GM19372 (cell line): ENCODE results near the gene AMPD3.
"Not testable (repeated sequence)": the region's sequence is repeated elsewhere in the genome, so short reads cannot be mapped to it uniquely, and the experiment has no call there.

Experiments
- ATAC-seq: cut with Tn5 transposase; IDR thresholded peaks from one replicate; pipeline ENCODE4 v1.9.1; 2021; ENCODE audit warnings: mild to moderate bottlenecking, low read depth, moderate library complexity; ENCODE audit not compliant: unreplicated experiment

Gene AMPD3

GRCh38 chr11:10436683-10437082 lies 18.4 kb upstream of the AMPD3 start:
- not testable (repeated sequence) for ATAC-seq

GRCh38 chr11:10438458-10438857 lies 16.6 kb upstream of the AMPD3 start:
- ATAC-seq, result no peak

- no peak for ATAC-seq
Measured at GRCh38 chr11:10439351-10439750, 15.7 kb upstream of the AMPD3 start.

GRCh38 chr11:10439924-10440323 lies 15.1 kb upstream of the AMPD3 start:
- no peak for ATAC-seq

GRCh38 chr11:10440401-10440800 lies 14.7 kb upstream of the AMPD3 start:
- no peak for ATAC-seq

GRCh38 chr11:10441091-10441490 lies 14.0 kb upstream of the AMPD3 start:
- ATAC-seq, result no peak

GRCh38 chr11:10441652-10442503 lies 13.2 kb upstream of the AMPD3 start:
- ATAC-seq, result peak; percentile 97

- ATAC-seq, result no peak
Measured at GRCh38 chr11:10443152-10443551, 11.9 kb upstream of the AMPD3 start.

GRCh38 chr11:10443721-10444235 lies 11.3 kb upstream of the AMPD3 start:
- ATAC-seq, result no peak

- no peak for ATAC-seq
Measured at GRCh38 chr11:10444725-10445315, 10.2 kb upstream of the AMPD3 start.

GRCh38 chr11:10447445-10447844 lies 7.6 kb upstream of the AMPD3 start:
- ATAC-seq, result no peak

- ATAC-seq, result no peak
Measured at GRCh38 chr11:10450462-10451425, 4.3 kb upstream of the AMPD3 start.

GRCh38 chr11:10451426-10452116 lies 3.5 kb upstream of the AMPD3 start:
- ATAC-seq, result no peak

GRCh38 chr11:10452211-10452767 lies 2.8 kb upstream of the AMPD3 start:
- ATAC-seq, result no peak

GRCh38 chr11:10453261-10453660 lies 1.8 kb upstream of the AMPD3 start:
- no peak for ATAC-seq

GRCh38 chr11:10455637-10456487 lies 798 bp downstream of the AMPD3 start:
- ATAC-seq, result peak; percentile 69

- ATAC-seq, result no peak
Measured at GRCh38 chr11:10456519-10456918, 1.5 kb downstream of the AMPD3 start.

- no peak for ATAC-seq
Measured at GRCh38 chr11:10457901-10458300, 2.8 kb downstream of the AMPD3 start.
